ENCODE measurements around the gene RASSF8.
A peak's percentile ranks its signal among the peaks of the same experiment; 100 is the strongest.

Gene RASSF8

GRCh38 chr12:26062566-26062965 lies 104.1 kb downstream of the RASSF8 start:
- DNase-seq, result no peak

- no peak for DNase-seq
Measured at GRCh38 chr12:26065451-26065850, 107.0 kb downstream of the RASSF8 start.

GRCh38 chr12:26068503-26068902 lies 110.0 kb downstream of the RASSF8 start:
- DNase-seq, result no peak

- no peak for DNase-seq
Measured at GRCh38 chr12:26069796-26070195, 111.3 kb downstream of the RASSF8 start.

GRCh38 chr12:26077915-26078702 lies 119.6 kb downstream of the RASSF8 start:
- DNase-seq, result no peak

- no peak for DNase-seq
Measured at GRCh38 chr12:26080911-26081310, 122.4 kb downstream of the RASSF8 start.

GRCh38 chr12:26086936-26087335 lies 128.5 kb downstream of the RASSF8 start:
- no peak for DNase-seq

GRCh38 chr12:26088998-26089397 lies 130.5 kb downstream of the RASSF8 start:
- DNase-seq, result peak; percentile 93

- no peak for DNase-seq
Measured at GRCh38 chr12:26090836-26091510, 132.5 kb downstream of the RASSF8 start.

GRCh38 chr12:26091822-26092221 lies 133.3 kb downstream of the RASSF8 start:
- DNase-seq, result no peak

GRCh38 chr12:26092346-26093105 lies 134.0 kb downstream of the RASSF8 start:
- DNase-seq, result no peak

GRCh38 chr12:26095186-26095585 lies 136.7 kb downstream of the RASSF8 start:
- no peak for DNase-seq

GRCh38 chr12:26096036-26096435 lies 137.6 kb downstream of the RASSF8 start:
- no peak for DNase-seq

GRCh38 chr12:26097046-26097878 lies 138.8 kb downstream of the RASSF8 start:
- peak; percentile 65 for DNase-seq

GRCh38 chr12:26100666-26101349 lies 142.3 kb downstream of the RASSF8 start:
- DNase-seq, result no peak

- peak; percentile 59 for DNase-seq
Measured at GRCh38 chr12:26101350-26101734, 142.9 kb downstream of the RASSF8 start.

GRCh38 chr12:26101763-26102162 lies 143.3 kb downstream of the RASSF8 start:
- no peak for DNase-seq

GRCh38 chr12:26102953-26103352 lies 144.5 kb downstream of the RASSF8 start:
- DNase-seq, result no peak

- DNase-seq, result no peak
Measured at GRCh38 chr12:26106347-26106746, 147.9 kb downstream of the RASSF8 start.

GRCh38 chr12:26108915-26109314 lies 150.4 kb downstream of the RASSF8 start:
- DNase-seq, result no peak

GRCh38 chr12:26109343-26109881 lies 150.9 kb downstream of the RASSF8 start:
- no peak for DNase-seq

GRCh38 chr12:26112232-26112631 lies 153.8 kb downstream of the RASSF8 start:
- DNase-seq, result no peak

All from RPMI8226 (cell line).